GM23338 (cell line): ENCODE results near the gene ROR1. TPM values are rescaled to one million over a fixed set of nuclear protein-coding genes. Genes with fewer than 3 reads are reported as not detected.
A peak's percentile ranks its signal among the peaks of the same experiment; 100 is the strongest.

Experiments used
- ATAC-seq: fragments of 200-7000 bp; cut with Tn5 transposase; 3 replicates; pipeline ENCODE4 v1.9.1; 2020
- DNase-seq: peaks from one replicate; pipeline ENCODE4 v3.0.0-alpha.2; 2015; ENCODE audit warnings: low spot score
- H2AFZ ChIP-seq: fragments of 200-600 bp; sonication (generic); 2 replicates; pipeline ENCODE4 v1.8.0; 2016; ENCODE audit warnings: antibody characterized with exemption, mild to moderate bottlenecking, moderate library complexity
- H3F3A ChIP-seq: fragments of 200-600 bp; sonication (generic); replicated peaks from 2 replicates; pipeline ENCODE4 v1.8.0; 2017; ENCODE audit warnings: antibody characterized with exemption, mixed run types, low read depth
- H3K27ac ChIP-seq: fragments of 200-600 bp; sonication (generic); 2 replicates; pipeline ENCODE4 v1.6.1; 2016; ENCODE audit warnings: low read depth
- H3K27me3 ChIP-seq: fragments of 200-600 bp; sonication (generic); 2 replicates; pipeline ENCODE4 v1.8.0; 2016; ENCODE audit warnings: mild to moderate bottlenecking, mixed run types, moderate library complexity; ENCODE audit not compliant: insufficient read depth
- H3K36me3 ChIP-seq: fragments of 200-600 bp; sonication (generic); 2 replicates; pipeline ENCODE4 v1.8.0; 2016; ENCODE audit warnings: mild to moderate bottlenecking; ENCODE audit not compliant: insufficient read depth
- H3K4me1 ChIP-seq: fragments of 200-600 bp; sonication (generic); 2 replicates; pipeline ENCODE4 v1.8.0; 2016; ENCODE audit warnings: mild to moderate bottlenecking, moderate library complexity; ENCODE audit not compliant: insufficient read depth
- H3K4me2 ChIP-seq: fragments of 200-600 bp; sonication (generic); 2 replicates; pipeline ENCODE4 v1.7.1; 2017; ENCODE audit warnings: mixed run types
- H3K4me3 ChIP-seq: fragments of 200-600 bp; sonication (generic); 2 replicates; pipeline ENCODE4 v1.6.1; 2016; ENCODE audit warnings: mixed run types
- H3K79me2 ChIP-seq: fragments of 200-600 bp; sonication (generic); replicated peaks from 2 replicates; pipeline ENCODE4 v1.8.0; 2017; ENCODE audit warnings: mild to moderate bottlenecking; ENCODE audit not compliant: insufficient read depth
- H3K9me2 ChIP-seq: fragments of 200-600 bp; sonication (generic); 2 replicates; pipeline ENCODE4 v1.8.0; 2017; ENCODE audit not compliant: insufficient read depth
- H4K20me1 ChIP-seq: fragments of 200-600 bp; sonication (generic); replicated peaks from 2 replicates; pipeline ENCODE4 v1.8.0; 2017; ENCODE audit warnings: mild to moderate bottlenecking; ENCODE audit not compliant: insufficient read depth
- H3K27ac Mint-ChIP-seq: 2 replicates; pipeline ENCODE4 v1.8.0; 2020; ENCODE audit warnings: inconsistent platforms, mild to moderate bottlenecking, moderate library complexity, mixed read lengths
- H3K27me3 Mint-ChIP-seq: 3 replicates; pipeline ENCODE4 v1.8.0; 2022; ENCODE audit warnings: low read depth, mild to moderate bottlenecking, moderate library complexity, mixed read lengths, inconsistent platforms; ENCODE audit not compliant: insufficient read depth, poor library complexity
- H3K36me3 Mint-ChIP-seq: 3 replicates; pipeline ENCODE4 v1.8.0; 2021; ENCODE audit warnings: low read depth, mild to moderate bottlenecking, inconsistent platforms, moderate library complexity, mixed read lengths
- H3K4me1 Mint-ChIP-seq: 3 replicates; pipeline ENCODE4 v1.8.0; 2020; ENCODE audit warnings: mild to moderate bottlenecking, inconsistent platforms, mixed read lengths
- H3K4me3 Mint-ChIP-seq: 3 replicates; pipeline ENCODE4 v1.8.0; 2021; ENCODE audit warnings: moderate library complexity, mild to moderate bottlenecking, inconsistent platforms, mixed read lengths
- H3K9me3 Mint-ChIP-seq: 3 replicates; pipeline ENCODE4 v1.8.0; 2020; ENCODE audit warnings: moderate library complexity, mild to moderate bottlenecking, inconsistent platforms, mixed read lengths
- CREB1 ChIP-seq: fragments of 250-450 bp; sonication (Bioruptor Pico); IDR thresholded peaks from 2 replicates; pipeline ENCODE4 v1.5.0; 2020; ENCODE audit warnings: low read depth, mild to moderate bottlenecking, moderate library complexity
- EZH2phosphoT487 ChIP-seq: fragments of 200-600 bp; sonication (generic); IDR thresholded peaks from one replicate; pipeline ENCODE4 v1.8.1; 2018; ENCODE audit warnings: antibody characterized with exemption; ENCODE audit not compliant: unreplicated experiment
- JUNB ChIP-seq: IDR thresholded peaks from one replicate; pipeline ENCODE4 v1.6.1; 2016; ENCODE audit warnings: antibody characterized with exemption; ENCODE audit not compliant: unreplicated experiment
- POLR2AphosphoS5 ChIP-seq: IDR thresholded peaks from 2 replicates; pipeline ENCODE4 v1.6.1; 2016; ENCODE audit warnings: antibody characterized with exemption, low read depth
- STAT1 ChIP-seq: IDR thresholded peaks from one replicate; pipeline ENCODE4 v1.6.1; 2016; ENCODE audit warnings: antibody characterized with exemption; ENCODE audit not compliant: unreplicated experiment
- polyA plus RNA-seq: library from polyadenylated mRNA; unstranded; fragments of >200 nt; fragmentation: Nextera tagmentation; extraction: Ambion mirVana; gene quantifications from 2 replicates; pipeline ENCODE4 v1.2.1, GENCODE V29; 2016
- total RNA-seq: library from RNA; depleted of rRNA; stranded (reverse); fragments of >200 nt; shearing (Covaris generic); gene quantifications from 2 replicates; pipeline ENCODE4 v1.2.3, GENCODE V29; 2014
- TF ChIP-seq, protein P1 (sequence below): fragments of 250-450 bp; sonication (Bioruptor Pico); IDR thresholded peaks from 2 replicates; pipeline ENCODE4 v1.5.0; 2020; ENCODE audit warnings: mild to moderate bottlenecking, moderate library complexity

The ROR1 gene
- total and polyA plus RNA-seq, 2 experiments from 2014 or later: 59.7 to 96.0 TPM

DNA sequence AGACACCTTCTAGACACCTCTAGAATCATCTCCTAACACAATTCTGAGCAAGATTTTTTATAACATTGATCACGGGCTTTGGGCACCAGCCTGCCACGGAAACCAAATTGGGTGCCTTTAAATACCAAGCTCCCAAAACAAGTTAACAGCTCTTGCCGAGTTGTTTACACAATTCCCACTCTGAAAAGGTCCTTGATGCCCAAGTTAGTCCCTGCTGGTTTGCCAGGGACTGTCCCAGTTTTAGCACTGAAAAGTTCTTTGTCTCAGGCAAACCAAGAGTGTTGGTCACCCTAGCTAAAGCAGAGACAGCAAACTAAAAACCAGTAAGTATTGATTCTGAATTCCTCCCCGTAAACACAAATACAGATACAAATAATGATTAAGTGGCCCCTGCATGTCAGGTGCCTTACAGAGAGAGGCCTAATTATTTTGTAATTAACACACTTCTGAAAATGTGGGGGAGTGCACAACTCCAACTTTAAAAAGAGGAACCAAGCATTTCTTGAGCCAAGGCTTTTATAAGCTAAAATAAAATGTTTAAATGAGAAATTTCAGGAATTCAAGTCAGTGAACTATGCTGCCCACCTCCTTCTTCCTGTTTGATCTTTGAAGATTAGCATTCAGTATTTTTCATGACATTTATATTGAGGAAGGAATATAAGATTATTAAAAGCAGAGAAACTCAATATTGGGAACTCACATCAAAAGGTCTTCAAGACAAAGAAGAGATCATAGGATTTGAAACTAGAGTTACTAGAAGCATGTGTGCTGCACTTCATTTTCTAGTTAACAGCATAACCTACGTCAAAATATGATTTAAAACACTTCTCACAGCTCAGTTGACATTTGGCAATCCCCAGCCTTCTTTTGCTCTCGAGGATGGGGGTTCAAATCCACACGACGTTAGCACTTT lies 420.6 kb downstream of the ROR1 start (continued):
- TF ChIP-seq, protein P1, sequence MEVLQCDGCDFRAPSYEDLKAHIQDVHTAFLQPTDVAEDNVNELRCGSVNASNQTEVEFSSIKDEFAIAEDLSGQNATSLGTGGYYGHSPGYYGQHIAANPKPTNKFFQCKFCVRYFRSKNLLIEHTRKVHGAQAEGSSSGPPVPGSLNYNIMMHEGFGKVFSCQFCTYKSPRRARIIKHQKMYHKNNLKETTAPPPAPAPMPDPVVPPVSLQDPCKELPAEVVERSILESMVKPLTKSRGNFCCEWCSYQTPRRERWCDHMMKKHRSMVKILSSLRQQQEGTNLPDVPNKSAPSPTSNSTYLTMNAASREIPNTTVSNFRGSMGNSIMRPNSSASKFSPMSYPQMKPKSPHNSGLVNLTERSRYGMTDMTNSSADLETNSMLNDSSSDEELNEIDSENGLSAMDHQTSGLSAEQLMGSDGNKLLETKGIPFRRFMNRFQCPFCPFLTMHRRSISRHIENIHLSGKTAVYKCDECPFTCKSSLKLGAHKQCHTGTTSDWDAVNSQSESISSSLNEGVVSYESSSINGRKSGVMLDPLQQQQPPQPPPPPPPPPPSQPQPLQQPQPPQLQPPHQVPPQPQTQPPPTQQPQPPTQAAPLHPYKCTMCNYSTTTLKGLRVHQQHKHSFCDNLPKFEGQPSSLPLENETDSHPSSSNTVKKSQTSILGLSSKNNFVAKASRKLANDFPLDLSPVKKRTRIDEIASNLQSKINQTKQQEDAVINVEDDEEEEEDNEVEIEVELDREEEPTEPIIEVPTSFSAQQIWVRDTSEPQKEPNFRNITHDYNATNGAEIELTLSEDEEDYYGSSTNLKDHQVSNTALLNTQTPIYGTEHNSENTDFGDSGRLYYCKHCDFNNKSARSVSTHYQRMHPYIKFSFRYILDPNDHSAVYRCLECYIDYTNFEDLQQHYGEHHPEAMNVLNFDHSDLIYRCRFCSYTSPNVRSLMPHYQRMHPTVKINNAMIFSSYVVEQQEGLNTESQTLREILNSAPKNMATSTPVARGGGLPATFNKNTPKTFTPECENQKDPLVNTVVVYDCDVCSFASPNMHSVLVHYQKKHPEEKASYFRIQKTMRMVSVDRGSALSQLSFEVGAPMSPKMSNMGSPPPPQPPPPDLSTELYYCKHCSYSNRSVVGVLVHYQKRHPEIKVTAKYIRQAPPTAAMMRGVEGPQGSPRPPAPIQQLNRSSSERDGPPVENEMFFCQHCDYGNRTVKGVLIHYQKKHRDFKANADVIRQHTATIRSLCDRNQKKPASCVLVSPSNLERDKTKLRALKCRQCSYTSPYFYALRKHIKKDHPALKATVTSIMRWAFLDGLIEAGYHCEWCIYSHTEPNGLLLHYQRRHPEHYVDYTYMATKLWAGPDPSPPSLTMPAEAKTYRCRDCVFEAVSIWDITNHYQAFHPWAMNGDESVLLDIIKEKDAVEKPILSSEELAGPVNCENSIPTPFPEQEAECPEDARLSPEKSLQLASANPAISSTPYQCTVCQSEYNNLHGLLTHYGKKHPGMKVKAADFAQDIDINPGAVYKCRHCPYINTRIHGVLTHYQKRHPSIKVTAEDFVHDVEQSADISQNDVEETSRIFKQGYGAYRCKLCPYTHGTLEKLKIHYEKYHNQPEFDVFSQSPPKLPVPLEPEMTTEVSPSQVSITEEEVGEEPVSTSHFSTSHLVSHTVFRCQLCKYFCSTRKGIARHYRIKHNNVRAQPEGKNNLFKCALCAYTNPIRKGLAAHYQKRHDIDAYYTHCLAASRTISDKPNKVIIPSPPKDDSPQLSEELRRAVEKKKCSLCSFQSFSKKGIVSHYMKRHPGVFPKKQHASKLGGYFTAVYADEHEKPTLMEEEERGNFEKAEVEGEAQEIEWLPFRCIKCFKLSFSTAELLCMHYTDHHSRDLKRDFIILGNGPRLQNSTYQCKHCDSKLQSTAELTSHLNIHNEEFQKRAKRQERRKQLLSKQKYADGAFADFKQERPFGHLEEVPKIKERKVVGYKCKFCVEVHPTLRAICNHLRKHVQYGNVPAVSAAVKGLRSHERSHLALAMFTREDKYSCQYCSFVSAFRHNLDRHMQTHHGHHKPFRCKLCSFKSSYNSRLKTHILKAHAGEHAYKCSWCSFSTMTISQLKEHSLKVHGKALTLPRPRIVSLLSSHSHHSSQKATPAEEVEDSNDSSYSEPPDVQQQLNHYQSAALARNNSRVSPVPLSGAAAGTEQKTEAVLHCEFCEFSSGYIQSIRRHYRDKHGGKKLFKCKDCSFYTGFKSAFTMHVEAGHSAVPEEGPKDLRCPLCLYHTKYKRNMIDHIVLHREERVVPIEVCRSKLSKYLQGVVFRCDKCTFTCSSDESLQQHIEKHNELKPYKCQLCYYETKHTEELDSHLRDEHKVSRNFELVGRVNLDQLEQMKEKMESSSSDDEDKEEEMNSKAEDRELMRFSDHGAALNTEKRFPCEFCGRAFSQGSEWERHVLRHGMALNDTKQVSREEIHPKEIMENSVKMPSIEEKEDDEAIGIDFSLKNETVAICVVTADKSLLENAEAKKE (CRISPR knock-in tag): no peak
- TF ChIP-seq JUNB (no peak), CREB1 (CRISPR knock-in tag) (no peak)

DNA sequence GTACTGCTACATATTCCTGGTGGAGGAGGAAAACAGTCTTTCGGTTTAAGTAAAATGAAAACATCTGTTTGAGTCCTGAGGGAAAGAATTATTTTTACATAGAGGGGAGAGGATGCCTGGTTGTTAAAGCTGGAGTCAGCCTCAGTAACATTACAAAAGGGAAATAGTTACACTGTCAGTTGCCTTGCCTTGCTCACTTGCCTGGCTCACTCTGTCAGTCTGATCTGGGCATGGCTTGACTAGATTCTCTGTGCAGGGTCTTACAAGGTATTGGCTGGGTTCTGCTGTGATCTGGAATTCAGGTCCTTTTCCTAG lies 421.2 kb downstream of the ROR1 start:
- H3K27me3 ChIP-seq: no peaks in the 10 kb centered on the region
- no peaks in the 10 kb centered on the region for H3K36me3 ChIP-seq
- Mint-ChIP-seq H3K27me3 (no peaks in the 10 kb centered on the region), H3K4me3 (no peak overlapping the region), H3K9me3 (peaks cover 10% of the 10 kb centered on the region; the same call in 2 of the 3 replicates), H3K4me1 (peaks cover 16% of the 10 kb centered on the region), H3K27ac (no peak overlapping the region), H3K36me3 (peaks cover 3% of the 10 kb centered on the region; the same call in 1 of the 3 replicates)
- H3K79me2 ChIP-seq: no peaks in the 10 kb centered on the region
- ATAC-seq: peak; percentile 47
- H3K27ac ChIP-seq: no peak overlapping the region
- no peak overlapping the region for H3K4me2 ChIP-seq
- no peaks in the 10 kb centered on the region for H3K4me1 ChIP-seq
- H3F3A ChIP-seq: no peaks in the 10 kb centered on the region
- H4K20me1 ChIP-seq: no peaks in the 10 kb centered on the region
- H2AFZ ChIP-seq: no peak overlapping the region
- TF ChIP-seq EZH2phosphoT487 (no peak), STAT1 (no peak), POLR2AphosphoS5 (no peak), JUNB (no peak)
- DNase-seq: no peak
- H3K4me3 ChIP-seq: no peak overlapping the region
- H3K9me2 ChIP-seq: 0 out of 2 replicates have a peak, but pooled peaks cover 10% of the 10 kb centered on the region
